Activated CD4-positive, alpha-beta T cell treated with anti-CD3 and anti-CD28 coated beads for 36 hours (primary cell): Measurements from ENCODE around the gene MMP24OS. TPM values are rescaled to one million over a fixed set of nuclear protein-coding genes. Genes with fewer than 3 reads are reported as not detected.
"Not testable (repeated sequence)": the region's sequence is repeated elsewhere in the genome, so short reads cannot be mapped to it uniquely, and the experiment has no call there.

Experiments used
- ATAC-seq: fragments of 200-7000 bp; cut with Tn5 transposase; one replicate; pipeline ENCODE4 v1.10.0; 2021; ENCODE audit warnings: mild to moderate bottlenecking, moderate library complexity
- CTCF ChIA-PET: fragments of 350-600 bp; sonication (Branson Sonifier 250); formaldehyde crosslinking; loops from one replicate; lab custom pipeline; 2021; ENCODE audit warnings: antibody characterized with exemption; lab: Charles Lee
- POLR2A ChIA-PET: fragments of 350-600 bp; sonication (Branson Sonifier 250); formaldehyde crosslinking; loops from one replicate; lab custom pipeline; 2021; ENCODE audit warnings: antibody characterized with exemption, inconsistent platforms; lab: Charles Lee
- DNase-seq: peaks from one replicate; pipeline ENCODE4 v3.0.0-alpha.2; 2020
- H3K27ac Mint-ChIP-seq: one replicate; pipeline ENCODE4 v1.8.0; 2021; ENCODE audit warnings: mixed read lengths
- H3K27me3 Mint-ChIP-seq: one replicate; pipeline ENCODE4 v1.8.0; 2021; ENCODE audit warnings: mixed read lengths
- H3K36me3 Mint-ChIP-seq: one replicate; pipeline ENCODE4 v1.8.0; 2021; ENCODE audit warnings: low read depth, mixed read lengths
- H3K4me1 Mint-ChIP-seq: one replicate; pipeline ENCODE4 v1.8.0; 2021; ENCODE audit warnings: mixed read lengths
- H3K4me3 Mint-ChIP-seq: one replicate; pipeline ENCODE4 v1.8.0; 2021; ENCODE audit warnings: mild to moderate bottlenecking, moderate library complexity, mixed read lengths
- H3K9me3 Mint-ChIP-seq: one replicate; pipeline ENCODE4 v1.8.0; 2021; ENCODE audit warnings: low read depth, mixed read lengths
- intact Hi-C, 2 experiments: fragments of 100-400 bp; cut with DNase I in 1 of 2; cut with micrococcal nuclease in 1 of 2; formaldehyde crosslinking; loops; one replicate each; pipeline versions ENCODE4 v1.14.2 to v1.15.1; 2022 to 2024; cut with DNase I, micrococcal nuclease
- total RNA-seq, 2 experiments: library from RNA; stranded (reverse); gene quantifications; one replicate each; pipeline ENCODE4 v1.2.3, GENCODE V29; 2021

The MMP24OS gene
- total RNA-seq, 2 experiments from 2014 or later, result 44.6 to 56.8 TPM

DNA sequence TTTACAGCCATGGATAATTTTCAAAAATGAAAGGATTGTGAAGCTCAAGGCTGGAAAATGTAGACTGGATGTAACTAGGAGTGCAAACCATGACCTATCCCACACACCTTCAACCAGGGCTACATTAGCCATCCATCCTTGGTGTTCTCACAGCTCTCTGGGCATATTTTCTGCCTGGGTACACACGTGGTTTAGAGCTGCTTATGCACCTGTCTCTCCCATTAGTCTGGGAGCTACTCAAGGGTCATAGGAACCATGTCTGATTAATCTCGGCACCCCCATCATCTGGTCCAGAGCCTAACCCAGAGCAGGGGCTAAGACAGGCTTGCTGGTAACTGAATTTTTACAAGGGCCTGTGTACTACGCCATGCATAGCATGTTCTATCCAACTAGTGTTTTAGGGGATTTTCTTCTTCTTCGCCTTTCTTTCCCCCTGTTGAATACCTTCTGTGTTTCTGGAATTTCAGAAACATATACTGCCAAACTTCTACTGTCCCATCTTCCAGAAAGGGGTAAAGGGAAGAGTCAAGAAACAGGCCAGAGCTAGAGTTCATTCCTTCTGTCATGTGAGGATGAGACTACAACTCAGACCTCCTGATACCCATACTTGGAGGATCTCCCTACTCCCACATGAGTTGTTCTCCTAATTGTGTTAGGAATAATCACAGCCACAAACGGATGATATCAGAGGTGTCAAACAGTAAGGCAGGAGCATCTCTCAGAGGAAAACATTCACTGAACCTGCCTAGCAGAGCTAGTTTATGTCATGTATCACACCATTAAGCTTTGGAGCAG, 39.7 kb upstream of the MMP24OS start:
- H3K9me3 Mint-ChIP-seq, result no peaks in the 10 kb centered on the region
- peak overlapping the region; percentile 16 for H3K27ac Mint-ChIP-seq
- H3K4me1 Mint-ChIP-seq, result peaks cover 41% of the 10 kb centered on the region
- intact Hi-C loops, result no loop called here
- ATAC-seq (no peak), DNase-seq (no peak)
- CTCF ChIA-PET, result interaction anchor here (0.5 to 2.0 kb wide), 8 partner anchors 10 to 891 kb away, joined by 3 to 8 read pairs (median 3); no protein-coding TSS in a partner anchor
- POLR2A ChIA-PET, result no interaction called here
- no peaks in the 10 kb centered on the region for H3K27me3 Mint-ChIP-seq
- no peak overlapping the region for H3K4me3 Mint-ChIP-seq
- H3K36me3 Mint-ChIP-seq, result peaks cover 10% of the 10 kb centered on the region

- POLR2A ChIA-PET, result no interaction called here
- Mint-ChIP-seq H3K36me3 (peaks cover 10% of the 10 kb centered on the region), H3K9me3 (no peaks in the 10 kb centered on the region), H3K27me3 (no peaks in the 10 kb centered on the region), H3K4me1 (peaks cover 55% of the 10 kb centered on the region), H3K4me3 (no peak overlapping the region), H3K27ac (peak overlapping the region; percentile 35)
- DNase-seq, result no peak
- intact Hi-C loops, result no loop called here
- peak; percentile 10 for ATAC-seq
- CTCF ChIA-PET, result interaction anchor here (0.6 kb wide), 1 partner anchor 10 kb away, joined by 3 read pairs; no protein-coding TSS in a partner anchor
These were observed 38.2 kb upstream of the MMP24OS start for GRCh38 chr20:35316086-35316485.

- not testable (repeated sequence) for H3K36me3 Mint-ChIP-seq
These were observed 37.7 kb upstream of the MMP24OS start for GRCh38 chr20:35315632-35316020.

GRCh38 chr20:35314816-35315631, 37.1 kb upstream of the MMP24OS start:
- H3K4me3 Mint-ChIP-seq, result no peak overlapping the region
- ChIA-PET CTCF (interaction anchor here (0.5 to 1.1 kb wide), 4 partner anchors 9 to 74 kb away, joined by 3 to 7 read pairs (median 4); no protein-coding TSS in a partner anchor), POLR2A (interaction anchor here (0.6 kb wide), 1 partner anchor 948 kb away, joined by 5 read pairs; no protein-coding TSS in a partner anchor)
- no peaks in the 10 kb centered on the region for H3K9me3 Mint-ChIP-seq
- DNase-seq, result no peak
- peaks cover 7% of the 10 kb centered on the region for H3K36me3 Mint-ChIP-seq
- peak overlapping the region; percentile 86 for H3K27ac Mint-ChIP-seq
- H3K4me1 Mint-ChIP-seq, result peaks cover 60% of the 10 kb centered on the region
- intact Hi-C loops, result no loop called here
- ATAC-seq, result peak; percentile 7
- H3K27me3 Mint-ChIP-seq, result no peaks in the 10 kb centered on the region

More at GRCh38 chr20:35315632-35316020, 37.7 kb upstream of the MMP24OS start:
- ATAC-seq, DNase-seq, intact Hi-C loops, POLR2A ChIA-PET, H3K27me3 Mint-ChIP-seq, H3K4me3 Mint-ChIP-seq, H3K9me3 Mint-ChIP-seq: not testable (repeated sequence)
- CTCF ChIA-PET, result interaction anchor here (0.6 to 1.1 kb wide), 3 partner anchors 10 to 14 kb away, joined by 3 to 7 read pairs (median 3); no protein-coding TSS in a partner anchor
- peak overlapping the region; percentile 86 for H3K27ac Mint-ChIP-seq
- peaks cover 59% of the 10 kb centered on the region for H3K4me1 Mint-ChIP-seq

- ChIA-PET POLR2A (no interaction called here), CTCF (interaction anchor here (1.7 to 2.0 kb wide), 2 partner anchors 8 to 17 kb away, joined by 5 read pairs; no protein-coding TSS in a partner anchor)
- no peak overlapping the region for H3K4me3 Mint-ChIP-seq
- peaks cover 57% of the 10 kb centered on the region for H3K4me1 Mint-ChIP-seq
- H3K27me3 Mint-ChIP-seq, result no peaks in the 10 kb centered on the region
- H3K9me3 Mint-ChIP-seq, result no peaks in the 10 kb centered on the region
- peaks cover 8% of the 10 kb centered on the region for H3K36me3 Mint-ChIP-seq
- ATAC-seq (peak; percentile 74), DNase-seq (peak; percentile 62)
- peak overlapping the region; percentile 83 for H3K27ac Mint-ChIP-seq
- intact Hi-C loops, result loop anchor here (1.0 to 2.0 kb wide), 2 partner anchors 11 to 16 kb away; no protein-coding TSS in a partner anchor
These were observed 34.4 kb upstream of the MMP24OS start for GRCh38 chr20:35312318-35312717.

GRCh38 chr20:35311822-35312221, 33.9 kb upstream of the MMP24OS start:
- no peak for DNase-seq
- H3K27ac Mint-ChIP-seq, result peak overlapping the region; percentile 83
- no peaks in the 10 kb centered on the region for H3K9me3 Mint-ChIP-seq
- peaks cover 62% of the 10 kb centered on the region for H3K4me1 Mint-ChIP-seq
- POLR2A ChIA-PET, result interaction anchor here (0.5 kb wide), 1 partner anchor 216 kb away, joined by 3 read pairs; no protein-coding TSS in a partner anchor
- H3K4me3 Mint-ChIP-seq, result peak overlapping the region; percentile 22
- peaks cover 8% of the 10 kb centered on the region for H3K36me3 Mint-ChIP-seq
- CTCF ChIA-PET, result interaction anchor here (1.7 to 2.0 kb wide), 2 partner anchors 8 to 18 kb away, joined by 5 read pairs; no protein-coding TSS in a partner anchor
- intact Hi-C loops, result loop anchor here (1.0 to 2.0 kb wide), 2 partner anchors 11 to 17 kb away; no protein-coding TSS in a partner anchor
- H3K27me3 Mint-ChIP-seq, result no peaks in the 10 kb centered on the region
- ATAC-seq, result no peak

GRCh38 chr20:35311409-35311808, 33.5 kb upstream of the MMP24OS start:
- Mint-ChIP-seq H3K36me3 (peaks cover 8% of the 10 kb centered on the region), H3K27me3 (no peaks in the 10 kb centered on the region), H3K27ac (peak overlapping the region; percentile 30), H3K4me3 (peak overlapping the region; percentile 22), H3K9me3 (no peaks in the 10 kb centered on the region), H3K4me1 (peaks cover 66% of the 10 kb centered on the region)
- intact Hi-C loops, result no loop called here
- ChIA-PET CTCF (interaction anchor here (2.0 kb wide), 1 partner anchor 18 kb away, joined by 5 read pairs; no protein-coding TSS in a partner anchor), POLR2A (interaction anchor here (0.5 kb wide), 1 partner anchor 215 kb away, joined by 3 read pairs; no protein-coding TSS in a partner anchor)
- peak; percentile 89 for DNase-seq
- peak; percentile 68 for ATAC-seq

DNA sequence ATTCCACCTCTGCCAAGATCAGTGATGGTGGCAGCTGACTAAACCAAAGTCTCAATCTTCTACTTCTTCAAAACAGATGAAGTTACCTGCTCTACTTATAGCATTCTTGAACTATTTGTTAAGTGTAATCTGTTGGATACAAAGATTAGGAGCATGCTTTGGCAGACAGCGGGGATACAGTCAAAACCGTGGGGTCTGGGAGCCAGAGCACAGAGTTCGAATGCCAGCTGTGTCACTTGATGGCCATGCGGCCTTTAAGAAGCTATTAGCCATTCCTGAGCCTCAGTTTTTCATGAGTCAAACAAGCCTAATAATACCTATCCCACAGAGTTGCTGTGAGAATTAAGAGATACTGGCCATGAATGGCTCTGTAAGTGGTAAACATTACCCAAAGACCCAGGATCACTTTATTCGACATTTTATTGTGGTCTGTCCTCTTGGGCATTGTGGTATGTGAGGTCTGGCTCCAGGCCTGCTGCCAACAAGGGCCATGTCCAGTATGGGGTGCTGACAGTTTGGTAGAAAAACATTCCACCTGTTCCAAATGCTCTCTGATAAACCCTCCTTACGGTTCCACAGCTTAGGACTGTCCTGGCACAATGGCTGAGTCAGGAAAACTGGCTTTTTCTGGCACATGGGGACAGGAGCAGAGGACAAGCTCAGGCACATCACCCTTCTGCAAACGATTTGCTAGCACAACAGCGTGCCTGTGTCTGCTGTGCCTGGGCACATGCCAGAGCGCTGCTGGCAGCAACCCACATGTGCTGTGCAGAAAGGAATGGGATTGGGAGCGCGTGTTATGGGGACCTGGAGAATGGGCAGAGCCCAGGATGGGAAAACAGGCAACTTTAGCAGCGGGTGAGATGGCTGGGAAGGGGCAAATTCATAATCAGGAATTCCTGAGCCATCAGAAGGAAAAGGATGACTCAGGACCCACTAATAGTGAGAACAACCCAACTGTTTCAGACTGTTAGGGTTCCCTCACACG, 30.0 kb upstream of the MMP24OS start:
- ChIA-PET CTCF (interaction anchor here (0.6 to 8.7 kb wide), 6 partner anchors 9 to 223 kb away, joined by 3 to 109 read pairs (median 5); no protein-coding TSS in a partner anchor), POLR2A (interaction anchor here (0.9 kb wide), 1 partner anchor 147 kb away, joined by 3 read pairs; no protein-coding TSS in a partner anchor)
- Mint-ChIP-seq H3K27ac (peak overlapping the region; percentile 66), H3K27me3 (no peaks in the 10 kb centered on the region), H3K4me1 (peaks cover 75% of the 10 kb centered on the region), H3K9me3 (no peaks in the 10 kb centered on the region), H3K36me3 (peaks cover 9% of the 10 kb centered on the region), H3K4me3 (no peak overlapping the region)
- no peak for DNase-seq
- intact Hi-C loops, result loop anchor here in 1 of 2 experiments (5.0 kb wide), 2 partner anchors 309 to 354 kb away; partner anchors contain the start of genes CPNE1, RBM12 and SPAG4
- ATAC-seq, result no peak

GRCh38 chr20:35306931-35307517, 29.1 kb upstream of the MMP24OS start:
- Mint-ChIP-seq H3K4me1 (peaks cover 72% of the 10 kb centered on the region), H3K4me3 (no peak overlapping the region), H3K36me3 (peaks cover 7% of the 10 kb centered on the region), H3K27ac (peak overlapping the region; percentile 93), H3K9me3 (no peaks in the 10 kb centered on the region), H3K27me3 (no peaks in the 10 kb centered on the region)
- ATAC-seq (peak; percentile 10), DNase-seq (peak; percentile 58)
- intact Hi-C loops, result loop anchor here in 1 of 2 experiments (5.0 kb wide), 2 partner anchors 310 to 355 kb away; partner anchors contain the start of genes CPNE1, RBM12 and SPAG4
- ChIA-PET POLR2A (interaction anchor here (0.7 to 0.9 kb wide), 2 partner anchors 42 to 148 kb away, joined by 3 read pairs; no protein-coding TSS in a partner anchor), CTCF (interaction anchor here (0.5 to 8.7 kb wide), 12 partner anchors 11 to 591 kb away, joined by 3 to 109 read pairs (median 5); partner anchors contain the start of gene CEP250)
